Fibroblast of lung (primary cell): ENCODE measurements around the gene YES1. TPM values are rescaled to one million over a fixed set of nuclear protein-coding genes. Genes with fewer than 3 reads are reported as not detected.

Experiments used
- DNase-seq, 2 donors: peaks; one replicate each; pipeline versions ENCODE4 v3.0.0 to v3.0.0-alpha.2; 2010; ENCODE audit warnings: low read depth in 2 of 2
- H2AFZ ChIP-seq: 2 replicates; pipeline ENCODE4 v1.5.1; 2012; ENCODE audit warnings: low read length, control low read depth, inconsistent platforms
- H3K27ac ChIP-seq: 2 replicates; pipeline ENCODE4 v1.5.1; 2011; ENCODE audit warnings: low read length, control low read depth; ENCODE audit not compliant: insufficient read depth
- H3K27me3 ChIP-seq: 2 replicates; pipeline ENCODE4 v1.5.1; 2011; ENCODE audit warnings: mild to moderate bottlenecking, low read length; ENCODE audit not compliant: control insufficient read depth, insufficient read depth
- H3K36me3 ChIP-seq: 2 replicates; pipeline ENCODE4 v1.5.1; 2011; ENCODE audit warnings: low read length; ENCODE audit not compliant: control insufficient read depth, insufficient read depth
- H3K4me1 ChIP-seq: 2 replicates; pipeline ENCODE4 v1.5.1; 2011; ENCODE audit warnings: low read length; ENCODE audit not compliant: control insufficient read depth, insufficient read depth; ENCODE audit errors: extremely low read depth
- H3K4me2 ChIP-seq: 2 replicates; pipeline ENCODE4 v1.5.1; 2011; ENCODE audit warnings: low read length, control low read depth; ENCODE audit not compliant: insufficient read depth; ENCODE audit errors: extremely low read depth
- H3K4me3 ChIP-seq, 4 experiments: fragments of 200-600 bp in 1 of 4; sonication (generic) in 1 of 4; replicated peaks in 1 of 4; 2 replicates each; pipeline ENCODE4 v1.5.1; 2011 to 2016; ENCODE audit warnings: low read length in 4 of 4, low read depth in 3 of 4, mild to moderate bottlenecking in 3 of 4, control low read depth in 2 of 4, inconsistent platforms in 1 of 4, mixed read lengths in 1 of 4; ENCODE audit not compliant: insufficient read depth in 1 of 4; ENCODE audit errors: control extremely low read depth in 1 of 4
- H3K79me2 ChIP-seq: 2 replicates; pipeline ENCODE4 v1.5.1; 2012; ENCODE audit warnings: mild to moderate bottlenecking, low read length, inconsistent platforms; ENCODE audit not compliant: control insufficient read depth, insufficient read depth
- H3K9ac ChIP-seq: 2 replicates; pipeline ENCODE4 v1.5.1; 2011; ENCODE audit warnings: mild to moderate bottlenecking, low read length, control low read depth; ENCODE audit not compliant: insufficient read depth
- H3K9me3 ChIP-seq: 2 replicates; pipeline ENCODE4 v1.5.1; 2012; ENCODE audit warnings: low read depth, low read length; ENCODE audit not compliant: control insufficient read depth, insufficient read depth
- H4K20me1 ChIP-seq: 2 replicates; pipeline ENCODE4 v1.5.1; 2011; ENCODE audit warnings: low read length; ENCODE audit not compliant: control insufficient read depth, insufficient read depth; ENCODE audit errors: extremely low read depth
- CTCF ChIP-seq, 2 donors: IDR thresholded peaks in 1 of 2; conservative IDR thresholded peaks in 1 of 2; 1 replicate in 1 of 2; 2 replicates in 1 of 2; pipeline ENCODE4 v1.5.1; 2011 to 2012; ENCODE audit warnings: low read length in 2 of 2, control low read depth in 1 of 2, inconsistent platforms in 1 of 2, low read depth in 1 of 2, mild to moderate bottlenecking in 1 of 2
- EZH2 ChIP-seq: IDR thresholded peaks from 2 replicates; pipeline ENCODE4 v1.5.1; 2012; ENCODE audit warnings: low read length, control low read depth, mild to moderate bottlenecking; ENCODE audit errors: missing control alignments
- polyA plus RNA-seq, 2 donors: library from polyadenylated mRNA; depleted of rRNA in 1 of 2; stranded (reverse) in 1 of 2; unstranded in 1 of 2; fragments of >200 nt; gene quantifications; 2 replicates each; pipeline ENCODE4 v1.2.1, GENCODE V29; 2011 to 2012; ENCODE audit warnings: missing spikeins in 1 of 2
- total RNA-seq: library from RNA; depleted of rRNA; stranded (reverse); fragments of >200 nt; gene quantifications from 2 replicates; pipeline ENCODE4 v1.2.1, GENCODE V29; 2014

The YES1 gene
- total and polyA plus RNA-seq, 2 donors (not counting 1 experiment from before 2014, with no cell fraction given) = 26.6 to 49.5 TPM

DNA sequence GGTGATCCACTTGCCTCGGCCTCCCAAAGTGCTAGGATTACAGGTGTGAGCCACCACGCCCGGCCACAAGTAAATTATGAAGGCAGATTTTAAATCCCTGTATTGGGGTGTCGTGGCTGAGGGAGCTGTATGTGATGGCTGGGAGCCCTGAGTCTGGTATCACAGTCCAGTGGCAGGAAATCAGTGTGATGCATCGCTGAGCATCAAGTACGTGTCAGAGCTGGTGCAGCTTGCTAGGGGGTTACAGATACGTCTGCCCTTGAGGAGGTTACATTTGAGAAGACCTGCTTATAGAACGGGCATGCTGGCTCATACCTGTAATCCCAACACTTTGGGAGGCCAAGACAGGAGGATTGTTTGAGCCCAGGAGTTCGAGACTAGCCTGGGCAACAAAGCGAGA, 103.9 kb downstream of the YES1 start:
- Histone ChIP-seq H3K9ac (no peak overlapping the region), H3K79me2 (peaks cover 10% of the 10 kb centered on the region), H3K36me3 (peaks cover 3% of the 10 kb centered on the region), H3K27me3 (no peaks in the 10 kb centered on the region), H3K4me3 (no peak overlapping the region), H3K4me2 (no peak overlapping the region), H4K20me1 (no peaks in the 10 kb centered on the region), H3K27ac (no peak overlapping the region), H3K9me3 (no peaks in the 10 kb centered on the region), H3K4me1 (peaks cover 6% of the 10 kb centered on the region), H2AFZ (no peak overlapping the region)
- DNase-seq = no peak
- TF ChIP-seq CTCF (conservative IDR thresholded peaks at IDR 0.05 in 1 of 2, IDR thresholded peaks at IDR 0.05 in 1 of 2; ENCODE audit: low read depth in 1 of 2, low read length in 2 of 2) (no peak), EZH2 (no peak)

DNA sequence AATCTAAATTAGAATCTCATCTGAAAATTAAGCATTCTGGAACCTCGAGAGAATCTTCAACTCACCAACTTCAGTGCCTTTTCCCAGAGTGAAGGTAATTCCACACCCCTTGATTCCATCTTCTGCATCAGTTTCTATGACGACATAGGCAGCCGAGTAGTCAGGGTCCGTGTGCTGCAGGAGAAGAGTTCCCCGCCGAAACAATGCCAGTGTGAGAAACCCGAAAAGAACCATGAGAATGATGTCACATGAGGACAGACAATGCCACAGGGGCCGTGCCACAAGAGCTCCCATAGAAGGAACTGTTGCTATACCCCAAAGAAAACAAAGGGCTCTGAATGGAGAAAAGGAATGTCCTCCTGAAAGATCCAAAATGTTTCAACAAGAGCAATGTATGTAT, 105.6 kb downstream of the YES1 start:
- TF ChIP-seq EZH2 (no peak), CTCF (conservative IDR thresholded peaks at IDR 0.05 in 1 of 2, IDR thresholded peaks at IDR 0.05 in 1 of 2; ENCODE audit: low read depth in 1 of 2, low read length in 2 of 2) (no peak)
- no peak overlapping the region for H2AFZ ChIP-seq
- H3K36me3 ChIP-seq = peaks cover 3% of the 10 kb centered on the region
- H4K20me1 ChIP-seq = no peaks in the 10 kb centered on the region
- H3K4me2 ChIP-seq = no peak overlapping the region
- peaks cover 10% of the 10 kb centered on the region for H3K79me2 ChIP-seq
- no peak overlapping the region for H3K4me3 ChIP-seq
- H3K9ac ChIP-seq = no peak overlapping the region
- H3K27ac ChIP-seq = no peak overlapping the region
- H3K4me1 ChIP-seq = peaks cover 11% of the 10 kb centered on the region
- no peak for DNase-seq
- H3K9me3 ChIP-seq = no peaks in the 10 kb centered on the region
- no peaks in the 10 kb centered on the region for H3K27me3 ChIP-seq

GRCh38 chr18:703213-703967, 108.7 kb downstream of the YES1 start:
- Histone ChIP-seq H3K27me3 (no peaks in the 10 kb centered on the region), H2AFZ (no peak overlapping the region), H3K27ac (peak overlapping the region; percentile 87), H3K4me1 (peaks cover 11% of the 10 kb centered on the region), H3K79me2 (no peaks in the 10 kb centered on the region), H3K4me2 (peak overlapping the region; percentile 65), H3K9ac (no peak overlapping the region), H4K20me1 (no peaks in the 10 kb centered on the region), H3K9me3 (no peaks in the 10 kb centered on the region), H3K4me3 (no peak overlapping the region), H3K36me3 (no peaks in the 10 kb centered on the region)
- peak; percentile 80 to 85 for DNase-seq
- TF ChIP-seq EZH2 (no peak), CTCF (conservative IDR thresholded peaks at IDR 0.05 in 1 of 2, IDR thresholded peaks at IDR 0.05 in 1 of 2; ENCODE audit: low read depth in 1 of 2, low read length in 2 of 2) (no peak)
